LNCaP clone FGC (cell line): ENCODE results near the gene DUOX2.

Source experiments
- DNase-seq: peaks from one replicate; pipeline ENCODE4 v3.0.0-alpha.2; 2011; ENCODE audit warnings: low read depth
- H3K4me3 ChIP-seq: 2 replicates; pipeline ENCODE4 v1.5.1; 2011; ENCODE audit warnings: mild to moderate bottlenecking, low read depth, low read length, control low read depth
- TF ChIP-seq, protein P1 (sequence below): IDR thresholded peaks from 2 replicates; pipeline ENCODE4 v1.5.1; 2012; ENCODE audit warnings: mild to moderate bottlenecking; ENCODE audit not compliant: control insufficient read depth, insufficient read depth; ENCODE audit errors: extremely low read depth

Gene DUOX2

DNA sequence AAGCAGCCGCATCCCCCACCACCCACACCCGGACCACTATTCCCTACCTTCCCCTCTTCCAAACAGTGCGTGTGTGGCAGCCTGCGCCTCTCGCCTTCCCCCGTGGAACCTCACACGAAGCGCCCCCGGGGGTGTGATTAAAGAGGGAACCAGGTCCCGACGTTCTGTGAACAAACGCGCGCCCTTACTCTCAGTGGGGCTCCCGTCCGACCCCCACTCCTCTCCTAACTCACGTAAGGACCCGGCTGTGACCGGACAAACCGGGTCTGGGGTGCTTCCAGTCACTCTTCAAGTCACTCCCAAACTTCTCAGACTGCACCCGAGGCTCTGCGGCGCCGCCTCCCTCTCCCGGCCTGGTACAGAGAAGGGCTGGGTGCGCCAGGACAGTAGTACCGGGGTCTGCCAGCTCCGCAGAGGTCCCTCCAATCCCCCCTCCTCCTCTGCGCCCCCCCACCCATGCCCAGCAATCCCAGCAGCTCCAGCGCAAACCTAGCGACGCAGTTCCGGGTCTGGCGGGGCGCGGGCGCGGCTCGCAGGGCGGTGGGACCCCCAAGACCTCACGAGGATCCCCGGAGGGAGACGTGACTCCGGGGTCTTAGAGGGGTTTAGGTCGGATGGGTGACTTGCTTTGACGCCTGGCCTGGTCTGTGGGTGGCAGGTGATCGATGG is 15.1 kb upstream of the DUOX2 start:
- TF ChIP-seq, protein P1, sequence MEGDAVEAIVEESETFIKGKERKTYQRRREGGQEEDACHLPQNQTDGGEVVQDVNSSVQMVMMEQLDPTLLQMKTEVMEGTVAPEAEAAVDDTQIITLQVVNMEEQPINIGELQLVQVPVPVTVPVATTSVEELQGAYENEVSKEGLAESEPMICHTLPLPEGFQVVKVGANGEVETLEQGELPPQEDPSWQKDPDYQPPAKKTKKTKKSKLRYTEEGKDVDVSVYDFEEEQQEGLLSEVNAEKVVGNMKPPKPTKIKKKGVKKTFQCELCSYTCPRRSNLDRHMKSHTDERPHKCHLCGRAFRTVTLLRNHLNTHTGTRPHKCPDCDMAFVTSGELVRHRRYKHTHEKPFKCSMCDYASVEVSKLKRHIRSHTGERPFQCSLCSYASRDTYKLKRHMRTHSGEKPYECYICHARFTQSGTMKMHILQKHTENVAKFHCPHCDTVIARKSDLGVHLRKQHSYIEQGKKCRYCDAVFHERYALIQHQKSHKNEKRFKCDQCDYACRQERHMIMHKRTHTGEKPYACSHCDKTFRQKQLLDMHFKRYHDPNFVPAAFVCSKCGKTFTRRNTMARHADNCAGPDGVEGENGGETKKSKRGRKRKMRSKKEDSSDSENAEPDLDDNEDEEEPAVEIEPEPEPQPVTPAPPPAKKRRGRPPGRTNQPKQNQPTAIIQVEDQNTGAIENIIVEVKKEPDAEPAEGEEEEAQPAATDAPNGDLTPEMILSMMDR = no peak
- no peak for DNase-seq
- no peak overlapping the region for H3K4me3 ChIP-seq

DNA sequence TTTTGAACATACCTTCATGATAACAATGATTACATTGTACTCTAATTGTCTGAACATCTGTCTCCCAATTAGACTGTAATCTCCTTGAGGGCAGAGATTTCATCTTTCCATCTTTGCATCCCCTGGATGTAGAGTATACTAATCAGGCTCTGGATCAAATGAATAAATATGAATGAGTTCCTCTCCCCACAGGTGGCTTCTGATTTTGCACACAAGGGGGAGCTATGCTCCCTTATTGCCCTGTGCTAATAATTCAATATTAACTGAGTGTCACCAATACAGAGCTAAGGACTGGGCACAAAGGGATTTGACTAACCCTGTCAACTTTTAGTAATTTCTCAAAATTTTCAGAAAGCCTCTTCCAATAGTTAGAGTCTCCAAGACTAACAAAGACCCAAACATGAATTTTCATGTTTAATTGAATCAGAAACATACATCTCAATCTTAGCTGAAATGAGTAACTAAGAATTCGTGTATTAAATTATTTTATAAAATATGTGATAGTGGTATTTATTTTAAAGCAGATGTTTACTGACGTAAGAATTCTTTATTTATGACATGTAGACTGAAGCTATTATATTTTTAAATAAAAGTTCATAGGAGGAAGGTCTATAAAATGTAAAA is 12.7 kb upstream of the DUOX2 start:
- no peak for DNase-seq
- TF ChIP-seq, protein P1 = peak; percentile 71
- no peak overlapping the region for H3K4me3 ChIP-seq

DNA sequence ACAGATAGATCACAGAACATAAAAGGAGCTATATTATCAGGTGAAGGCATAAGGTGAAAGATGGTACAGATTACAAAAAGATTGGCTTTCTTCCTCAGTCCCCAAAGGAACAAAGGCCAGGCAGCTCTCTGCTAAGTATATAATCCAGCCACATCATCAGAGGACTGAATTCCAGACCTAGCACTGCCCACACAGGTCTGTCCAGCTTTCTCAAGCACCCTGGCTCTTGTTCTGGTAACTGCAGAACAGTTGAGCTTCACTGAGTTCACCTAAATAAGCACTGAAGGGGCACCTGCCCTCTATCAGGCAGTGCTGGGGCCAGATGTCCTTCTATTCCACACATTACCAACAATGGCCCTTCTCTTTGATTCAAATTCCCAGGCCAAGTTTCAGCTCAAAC is 9.4 kb upstream of the DUOX2 start:
- TF ChIP-seq, protein P1 = no peak
- DNase-seq = no peak
- no peak overlapping the region for H3K4me3 ChIP-seq

DNA sequence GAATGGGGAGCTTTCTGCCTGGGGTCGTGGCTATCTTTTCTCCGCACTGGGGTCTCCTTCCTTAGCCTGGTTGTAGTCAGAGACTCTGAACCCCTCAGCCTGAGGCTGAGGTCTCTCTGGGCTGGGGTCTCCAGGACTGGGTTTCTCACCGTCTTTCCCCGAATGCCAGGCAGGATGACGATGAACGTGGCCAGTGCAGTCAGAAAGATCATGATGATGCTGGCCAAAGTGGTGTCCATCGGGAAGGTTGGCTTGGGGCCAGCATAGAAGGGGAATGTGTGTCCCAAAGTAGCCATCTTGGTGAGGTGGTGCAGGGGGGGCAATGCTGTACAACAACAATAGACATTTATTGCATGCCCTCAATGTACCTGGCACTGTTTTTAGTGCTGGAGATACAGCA is 8.7 kb upstream of the DUOX2 start:
- DNase-seq = no peak
- TF ChIP-seq, protein P1 = no peak
- H3K4me3 ChIP-seq = no peak overlapping the region

DNA sequence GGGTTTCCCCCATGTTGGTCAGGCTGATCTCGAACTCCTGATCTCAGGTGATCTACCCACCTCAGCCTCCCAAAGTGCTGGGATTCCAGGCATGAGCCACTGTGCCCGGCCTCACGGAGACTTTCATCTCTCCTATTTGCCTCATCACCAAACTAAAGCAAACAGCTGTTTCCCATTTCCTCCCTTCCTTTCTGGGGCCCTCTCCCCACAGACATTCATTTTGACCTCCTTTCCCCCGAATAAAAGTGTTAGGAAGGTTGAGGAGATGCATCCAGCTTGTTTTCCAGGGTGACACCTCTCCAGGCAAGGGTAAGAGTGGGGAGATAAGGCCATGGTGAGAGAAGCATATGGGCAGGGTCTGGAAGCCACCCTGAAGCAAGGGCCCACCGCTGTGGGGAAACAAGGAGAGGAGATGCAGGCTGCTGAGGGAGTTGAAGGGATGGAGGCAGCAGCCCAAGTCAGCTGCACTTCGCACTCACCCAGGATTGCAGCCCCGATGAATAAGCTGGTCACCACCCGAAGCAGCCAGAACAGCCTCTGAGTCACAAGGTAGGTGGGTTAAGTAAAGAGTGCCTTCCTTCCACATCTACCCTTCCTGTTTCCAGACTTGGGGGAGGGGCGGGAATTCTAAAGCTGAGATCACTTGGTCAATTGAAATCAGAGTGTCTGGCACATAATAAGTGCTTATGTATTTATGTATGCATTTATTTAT is 7.9 kb upstream of the DUOX2 start:
- no peak overlapping the region for H3K4me3 ChIP-seq
- TF ChIP-seq, protein P1 = no peak
- no peak for DNase-seq

DNA sequence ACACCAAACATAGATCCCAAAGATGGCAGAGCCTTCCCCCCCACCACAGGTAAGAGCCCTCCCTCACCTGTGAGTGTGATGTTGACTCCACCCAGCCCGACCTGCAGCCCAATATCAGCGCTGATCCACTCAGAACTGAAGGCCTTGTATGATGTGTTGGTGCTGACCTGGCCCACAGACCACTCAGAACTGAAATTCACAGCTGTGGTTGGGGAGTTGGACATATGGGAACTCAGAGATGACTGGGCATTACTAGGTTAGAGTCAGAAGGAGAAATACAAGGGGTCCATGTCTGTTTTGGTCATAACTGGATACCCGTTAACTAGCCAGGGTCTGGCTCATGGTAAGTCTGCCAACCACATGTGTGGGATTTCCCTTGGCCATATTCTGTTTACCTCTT is 7.0 kb upstream of the DUOX2 start:
- no peak for DNase-seq
- H3K4me3 ChIP-seq = no peak overlapping the region
- TF ChIP-seq, protein P1 = no peak
